SK-N-MC (cell line): Measurements from ENCODE around the gene GNAT1.

ENCODE experiments used
- EZH2 ChIP-seq: fragments of 200-600 bp; sonication (generic); IDR thresholded peaks from one replicate; pipeline ENCODE4 v1.6.1; 2017; ENCODE audit warnings: antibody characterized with exemption
- FOXP2 ChIP-seq: optimal IDR thresholded peaks from 2 replicates; pipeline ENCODE3; 2011; ENCODE audit warnings: mild to moderate bottlenecking, moderate library complexity; ENCODE audit not compliant: insufficient read depth; ENCODE audit errors: extremely low read length, control extremely low read depth
- POLR2AphosphoS5 ChIP-seq: IDR thresholded peaks from 2 replicates; pipeline ENCODE4 v1.6.1; 2012; ENCODE audit warnings: mild to moderate bottlenecking, low read depth, low read length, borderline replicate concordance

DNA sequence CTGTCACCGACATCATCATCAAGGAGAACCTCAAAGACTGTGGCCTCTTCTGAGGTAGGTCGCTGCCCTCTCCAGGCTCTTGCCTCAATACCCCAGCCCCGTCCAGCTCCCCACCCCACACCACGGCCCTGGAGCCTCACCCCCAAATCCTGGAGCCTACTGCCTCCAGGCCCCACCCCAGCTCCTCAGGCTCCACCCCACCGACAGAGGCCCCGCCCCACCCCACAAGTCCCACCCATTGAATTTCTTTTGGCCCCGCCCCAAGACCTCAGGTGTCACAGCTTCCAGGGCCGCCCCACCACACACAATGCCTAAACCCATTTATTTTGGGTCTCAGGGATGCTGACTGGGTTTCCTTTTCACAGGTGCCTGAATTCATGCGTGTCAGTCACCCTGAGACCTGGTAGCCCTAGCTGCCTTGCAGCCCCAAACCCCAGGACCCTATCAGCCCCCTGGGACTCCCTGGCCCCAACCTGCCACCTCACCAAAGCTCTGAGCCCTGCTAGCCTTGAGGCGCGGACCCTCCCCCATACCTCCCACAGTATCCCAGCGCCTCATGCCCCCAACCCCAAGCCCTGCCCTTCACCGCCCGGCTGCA is 3.6 kb downstream of the GNAT1 start:
- TF ChIP-seq POLR2AphosphoS5 (no peak), EZH2 (no peak), FOXP2 (no peak)
